H1 (cell line): ENCODE measurements around the gene NPIPA7. TPM values are rescaled to one million over a fixed set of nuclear protein-coding genes. Genes with fewer than 3 reads are reported as not detected.
"Not testable (repeated sequence)": the region's sequence is repeated elsewhere in the genome, so short reads cannot be mapped to it uniquely, and the experiment has no call there.

Experiments
- CTCF ChIA-PET: fragments of 300-600 bp; sonication (Branson Sonifier 250); formaldehyde crosslinking; loops from one replicate; lab custom pipeline; 2021; ENCODE audit not compliant: partially characterized antibody; lab: Charles Lee
- POLR2A ChIA-PET: fragments of 300-600 bp; sonication (Branson Sonifier 250); formaldehyde crosslinking; loops from one replicate; lab custom pipeline; 2021; ENCODE audit warnings: inconsistent platforms; ENCODE audit not compliant: partially characterized antibody; lab: Charles Lee
- DNase-seq, 2 experiments: peaks; one replicate each; pipeline versions ENCODE4 v3.0.0 to v3.0.0-alpha.2; 2010 to 2022; ENCODE audit warnings: low spot score in 2 of 2, low read depth in 1 of 2, mixed read lengths in 1 of 2
- FAIRE-seq: peaks from 2 replicates; lab custom pipeline; 2011; peaks lifted over from hg19 to GRCh38; lab: Jason Lieb, UNC
- H2AFZ ChIP-seq: 2 replicates; pipeline ENCODE4 v1.8.1; 2012; ENCODE audit warnings: low read length, inconsistent platforms
- H2AK5ac ChIP-seq: 2 replicates; pipeline ENCODE4 v1.6.1; 2013; ENCODE audit warnings: low read depth, low read length
- H2BK120ac ChIP-seq: replicated peaks from 2 replicates; pipeline ENCODE3; 2013; ENCODE audit warnings: low read depth, low read length, inconsistent platforms
- H2BK12ac ChIP-seq: 2 replicates; pipeline ENCODE4 v1.6.1; 2013; ENCODE audit warnings: low read depth, low read length
- H2BK15ac ChIP-seq: 2 replicates; pipeline ENCODE4 v1.6.1; 2013; ENCODE audit warnings: low read length
- H2BK20ac ChIP-seq: 2 replicates; pipeline ENCODE4 v1.6.1; 2013; ENCODE audit warnings: low read length
- H2BK5ac ChIP-seq: 2 replicates; pipeline ENCODE4 v1.6.1; 2013; ENCODE audit warnings: low read depth, low read length
- H3K14ac ChIP-seq: 2 replicates; pipeline ENCODE4 v1.6.1; 2013; ENCODE audit warnings: inconsistent platforms; ENCODE audit not compliant: insufficient read length
- H3K18ac ChIP-seq: 2 replicates; pipeline ENCODE4 v1.6.1; 2013; ENCODE audit warnings: low read length; ENCODE audit errors: extremely low read depth
- H3K23ac ChIP-seq: 2 replicates; pipeline ENCODE4 v1.6.1; 2013; ENCODE audit warnings: inconsistent platforms; ENCODE audit not compliant: insufficient read length
- H3K23me2 ChIP-seq: 2 replicates; pipeline ENCODE4 v1.6.1; 2013; ENCODE audit warnings: low read depth, low read length
- H3K27ac ChIP-seq: 2 replicates; pipeline ENCODE4 v1.6.1; 2011; ENCODE audit warnings: low read depth, low read length, inconsistent platforms
- H3K27me3 ChIP-seq, 4 experiments: replicated peaks in 1 of 4; 1 replicate in 1 of 4; 2 replicates in 3 of 4; pipeline versions ENCODE4 v1.6.1 to v1.8.1; 2011 to 2013; ENCODE audit warnings: low read length in 3 of 4, mild to moderate bottlenecking in 3 of 4, inconsistent platforms in 2 of 4, mixed read lengths in 2 of 4, moderate library complexity in 1 of 4; ENCODE audit not compliant: control insufficient read depth in 3 of 4, insufficient read depth in 3 of 4; ENCODE audit errors: extremely low read depth in 1 of 4
- H3K36me3 ChIP-seq, 4 experiments: 2 replicates each; pipeline versions ENCODE4 v1.6.1 to v1.8.1; 2011 to 2013; ENCODE audit warnings: mild to moderate bottlenecking in 4 of 4, low read length in 3 of 4, moderate library complexity in 2 of 4, control low read depth in 1 of 4, inconsistent platforms in 1 of 4; ENCODE audit not compliant: insufficient read depth in 4 of 4, control insufficient read depth in 2 of 4
- H3K4ac ChIP-seq: replicated peaks from 2 replicates; pipeline ENCODE3; 2013; ENCODE audit warnings: low read length, low read depth, mixed read lengths, inconsistent platforms; ENCODE audit not compliant: insufficient read length
- H3K4me1 ChIP-seq, 4 experiments: replicated peaks in 1 of 4; 1 replicate in 1 of 4; 2 replicates in 3 of 4; pipeline versions ENCODE4 v1.6.1 to v1.8.1; 2011 to 2013; ENCODE audit warnings: low read length in 3 of 4, inconsistent platforms in 2 of 4, mixed read lengths in 1 of 4; ENCODE audit not compliant: insufficient read depth in 4 of 4, control insufficient read depth in 3 of 4
- H3K4me2 ChIP-seq, 2 experiments: 2 replicates each; pipeline versions ENCODE4 v1.6.1 to v1.8.1; 2011 to 2013; ENCODE audit warnings: low read depth in 2 of 2, low read length in 2 of 2, control low read depth in 1 of 2, inconsistent platforms in 1 of 2, mild to moderate bottlenecking in 1 of 2; ENCODE audit not compliant: insufficient read depth in 1 of 2
- H3K4me3 ChIP-seq, 4 experiments: fragments of 200-600, 300-600 bp in 1 of 4; sonication (generic), shearing (Covaris generic), sonication (Bioruptor Twin) in 1 of 4; 2 replicates each; pipeline versions ENCODE4 v1.5.1 to v1.8.1; 2011 to 2016; ENCODE audit warnings: low read length in 4 of 4, low read depth in 3 of 4, control low read depth in 2 of 4, inconsistent platforms in 2 of 4, mild to moderate bottlenecking in 2 of 4, mixed read lengths in 1 of 4, moderate library complexity in 1 of 4; ENCODE audit not compliant: insufficient read depth in 2 of 4; ENCODE audit errors: extremely low read depth in 1 of 4
- H3K56ac ChIP-seq: replicated peaks from 2 replicates; pipeline ENCODE3; 2013; ENCODE audit warnings: low read depth, mild to moderate bottlenecking, mixed read lengths, low read length, inconsistent platforms; ENCODE audit not compliant: insufficient read length
- H3K79me1 ChIP-seq: 2 replicates; pipeline ENCODE4 v1.6.1; 2013; ENCODE audit warnings: low read depth, low read length, control low read depth
- H3K79me2 ChIP-seq, 2 experiments: 2 replicates each; pipeline versions ENCODE4 v1.6.1 to v1.8.1; 2012 to 2013; ENCODE audit warnings: low read length in 2 of 2, mild to moderate bottlenecking in 2 of 2, inconsistent platforms in 1 of 2; ENCODE audit not compliant: insufficient read depth in 2 of 2, control insufficient read depth in 1 of 2
- H3K9ac ChIP-seq, 4 experiments: replicated peaks in 1 of 4; 1 replicate in 1 of 4; 2 replicates in 3 of 4; pipeline versions ENCODE4 v1.6.1 to v1.8.1; 2011 to 2013; ENCODE audit warnings: low read depth in 3 of 4, low read length in 3 of 4, control low read depth in 2 of 4, mild to moderate bottlenecking in 2 of 4, moderate library complexity in 2 of 4, inconsistent platforms in 1 of 4; ENCODE audit errors: extremely low read depth in 1 of 4
- H3K9me3 ChIP-seq, 2 experiments: 2 replicates each; pipeline versions ENCODE4 v1.6.1 to v1.8.1; 2012 to 2013; ENCODE audit warnings: mild to moderate bottlenecking in 2 of 2, moderate library complexity in 2 of 2, control low read depth in 1 of 2, inconsistent platforms in 1 of 2, low read depth in 1 of 2, low read length in 1 of 2, mixed read lengths in 1 of 2; ENCODE audit not compliant: insufficient read depth in 2 of 2
- H4K20me1 ChIP-seq, 2 experiments: replicated peaks in 1 of 2; 2 replicates each; pipeline versions ENCODE3 to v1.8.1; 2011 to 2013; ENCODE audit warnings: inconsistent platforms in 2 of 2, low read length in 2 of 2, mild to moderate bottlenecking in 1 of 2; ENCODE audit not compliant: insufficient read depth in 2 of 2, control insufficient read depth in 1 of 2
- H4K5ac ChIP-seq: 2 replicates; pipeline ENCODE4 v1.6.1; 2013; ENCODE audit warnings: low read length, low read depth, mixed read lengths, inconsistent platforms; ENCODE audit not compliant: insufficient read length
- H4K8ac ChIP-seq: 2 replicates; pipeline ENCODE4 v1.8.0; 2013; ENCODE audit warnings: mild to moderate bottlenecking, moderate library complexity, low read length, inconsistent platforms; ENCODE audit not compliant: insufficient read depth; ENCODE audit errors: extremely low read depth
- H4K91ac ChIP-seq: replicated peaks from 2 replicates; pipeline ENCODE3; 2013; ENCODE audit warnings: low read length, mixed read lengths, inconsistent platforms; ENCODE audit not compliant: insufficient read length
- WGBS, 2 experiments: shearing (Covaris generic) in 1 of 2; methylation state at CpG; one replicate each; pipeline versions ENCODE4 v1.1.6 to v1.1.7; 2013 to 2015; ENCODE audit warnings: low lambda C conversion rate in 2 of 2, mixed read lengths in 2 of 2, inconsistent platforms in 1 of 2, low coverage in 1 of 2, missing lambda C conversion rate in 1 of 2; ENCODE audit not compliant: insufficient replicate concordance in 2 of 2, insufficient coverage in 1 of 2, insufficient read length in 1 of 2; ENCODE audit errors: extremely low coverage in 1 of 2, missing lambda C conversion rate in 1 of 2; 5-methylcytosine and 5-hydroxymethylcytosine counted together
- polyA plus RNA-seq, 7 experiments: library from polyadenylated mRNA; depleted of rRNA in 3 of 7; stranded (reverse) in 5 of 7; unstranded in 2 of 7; fragments of >200 nt in 5 of 7; fragments of 200-250 nt in 2 of 7; gene quantifications; 1 replicate in 5 of 7; 2 replicates in 1 of 7; 4 replicates in 1 of 7; pipeline versions ENCODE4 v1.2.1 to v1.2.3, GENCODE V29; 2011 to 2013; ENCODE audit warnings: missing spikeins in 2 of 7, mixed read lengths in 2 of 7
- total RNA-seq: library from RNA; stranded (reverse); fragmentation: NEBNext Ultra II Directional; extraction: Animal tissue kit (Norgen Biotek cat#: 25700); gene quantifications from 2 replicates; pipeline ENCODE4 v1.2.1, GENCODE V29; 2021

The NPIPA7 gene
- total and polyA plus RNA-seq, 2 of the 8 experiments (the other 6 are each of a cell fraction or from before 2014, with no cell fraction given) = 7.6 to 36.5 TPM

GRCh38 chr16:16404283-16404682 is 25.3 kb downstream of the NPIPA7 start:
- H2AFZ ChIP-seq, H3K4me2 ChIP-seq, DNase-seq, H3K4me3 ChIP-seq, H2BK15ac ChIP-seq, H3K9me3 ChIP-seq, H3K14ac ChIP-seq, H2AK5ac ChIP-seq, CTCF ChIA-PET, H3K23ac ChIP-seq, H4K5ac ChIP-seq, H3K27me3 ChIP-seq, H3K79me1 ChIP-seq, H2BK120ac ChIP-seq, H3K4ac ChIP-seq, H2BK12ac ChIP-seq, FAIRE-seq, H3K18ac ChIP-seq, H3K9ac ChIP-seq, H3K4me1 ChIP-seq, POLR2A ChIA-PET, H2BK5ac ChIP-seq, H3K56ac ChIP-seq, H4K8ac ChIP-seq, H3K23me2 ChIP-seq, H3K79me2 ChIP-seq, H4K20me1 ChIP-seq, H3K27ac ChIP-seq, H2BK20ac ChIP-seq, H3K36me3 ChIP-seq, H4K91ac ChIP-seq: not testable (repeated sequence)
- WGBS, 2 experiments = no CpG with 5 or more reads among the region's 1 CpG

GRCh38 chr16:16405421-16405820 is 26.5 kb downstream of the NPIPA7 start:
- H3K36me3 ChIP-seq, H2AK5ac ChIP-seq, H3K14ac ChIP-seq, DNase-seq, H4K8ac ChIP-seq, H2AFZ ChIP-seq, H3K4me1 ChIP-seq, H2BK15ac ChIP-seq, H3K23me2 ChIP-seq, H2BK20ac ChIP-seq, H4K20me1 ChIP-seq, H3K4me2 ChIP-seq, H3K23ac ChIP-seq, FAIRE-seq, H3K18ac ChIP-seq, H3K79me1 ChIP-seq, H2BK5ac ChIP-seq, CTCF ChIA-PET, H2BK120ac ChIP-seq, H3K4me3 ChIP-seq, H3K79me2 ChIP-seq, H3K27ac ChIP-seq, H3K56ac ChIP-seq, H4K5ac ChIP-seq, H2BK12ac ChIP-seq, H3K9ac ChIP-seq, H3K4ac ChIP-seq, H3K9me3 ChIP-seq, H3K27me3 ChIP-seq, POLR2A ChIA-PET, H4K91ac ChIP-seq: not testable (repeated sequence)
- no CpG with 5 or more reads among the region's 5 CpGs for WGBS, 2 experiments
